CD4-positive, CD25-positive, alpha-beta regulatory T cell (primary cell): ENCODE results near the gene DIP2C. TPM values are rescaled to one million over a fixed set of nuclear protein-coding genes. Genes with fewer than 3 reads are reported as not detected.

Experiments
- ATAC-seq, 2 donors: fragments of 150-1000 bp; cut with Tn5 transposase; one replicate each; pipeline ENCODE4 v1.10.0; 2021; ENCODE audit warnings: low read depth in 2 of 2, moderate number of reproducible peaks in 2 of 2, moderate library complexity in 1 of 2
- DNase-seq, 3 donors: peaks; one replicate each; pipeline versions ENCODE4 v3.0.0 to v3.0.0-alpha.2; 2012 to 2022; ENCODE audit warnings: mixed read lengths in 1 of 3
- H3K27ac ChIP-seq: one replicate; pipeline ENCODE4 v1.7.0; 2013; ENCODE audit warnings: mild to moderate bottlenecking, low read length; ENCODE audit not compliant: insufficient read depth, poor library complexity, severe bottlenecking
- H3K27me3 ChIP-seq: one replicate; pipeline ENCODE4 v1.7.0; 2013; ENCODE audit warnings: low read length; ENCODE audit not compliant: control insufficient read depth, insufficient read depth
- H3K36me3 ChIP-seq: one replicate; pipeline ENCODE4 v1.7.0; 2013; ENCODE audit warnings: mild to moderate bottlenecking, low read length, moderate library complexity; ENCODE audit not compliant: control insufficient read depth, insufficient read depth
- H3K4me1 ChIP-seq: 2 replicates; pipeline ENCODE4 v1.7.0; 2013; ENCODE audit warnings: mild to moderate bottlenecking, low read length; ENCODE audit not compliant: insufficient read depth, control insufficient read depth, poor library complexity, severe bottlenecking
- H3K4me3 ChIP-seq: one replicate; pipeline ENCODE4 v1.7.0; 2013; ENCODE audit warnings: low read depth, mild to moderate bottlenecking, low read length, moderate library complexity
- H3K9me3 ChIP-seq, 2 experiments: 1 replicate in 1 of 2; 2 replicates in 1 of 2; pipeline ENCODE4 v1.7.0; 2013; ENCODE audit warnings: low read length in 2 of 2, mild to moderate bottlenecking in 1 of 2, moderate library complexity in 1 of 2; ENCODE audit not compliant: control insufficient read depth in 2 of 2
- H3K27ac Mint-ChIP-seq, 3 donors: one replicate each; pipeline ENCODE4 v1.8.0; 2020 to 2022; ENCODE audit warnings: mild to moderate bottlenecking in 3 of 3, mixed read lengths in 3 of 3, moderate library complexity in 2 of 3
- H3K27me3 Mint-ChIP-seq: one replicate; pipeline ENCODE4 v1.8.0; 2022; ENCODE audit warnings: mild to moderate bottlenecking, mixed read lengths
- H3K36me3 Mint-ChIP-seq: one replicate; pipeline ENCODE4 v1.8.0; 2020; ENCODE audit warnings: mixed read lengths
- H3K4me1 Mint-ChIP-seq, 4 donors: one replicate each; pipeline ENCODE4 v1.8.0; 2020 to 2022; ENCODE audit warnings: mixed read lengths in 4 of 4, mild to moderate bottlenecking in 1 of 4
- H3K4me3 Mint-ChIP-seq, 4 donors: one replicate each; pipeline ENCODE4 v1.8.0; 2020 to 2022; ENCODE audit warnings: mild to moderate bottlenecking in 4 of 4, mixed read lengths in 4 of 4, moderate library complexity in 3 of 4
- H3K9me3 Mint-ChIP-seq, 7 donors: one replicate each; pipeline ENCODE4 v1.8.0; 2020 to 2022; ENCODE audit warnings: mixed read lengths in 7 of 7, mild to moderate bottlenecking in 3 of 7, moderate library complexity in 2 of 7
- polyA plus RNA-seq, 4 donors: library from polyadenylated mRNA; unstranded; fragments of 300-500 nt; fragmentation: Illumina TruSeq; gene quantifications; one replicate each; pipeline ENCODE4 v1.2.3, GENCODE V29; 2021
- total RNA-seq: library from RNA; stranded (reverse); gene quantifications from one replicate; pipeline ENCODE4 v1.2.3, GENCODE V29; 2022

The DIP2C gene
- total and polyA plus RNA-seq, 5 donors from 2014 or later, result 0.47 to 4.1 (median 0.54) TPM

DNA sequence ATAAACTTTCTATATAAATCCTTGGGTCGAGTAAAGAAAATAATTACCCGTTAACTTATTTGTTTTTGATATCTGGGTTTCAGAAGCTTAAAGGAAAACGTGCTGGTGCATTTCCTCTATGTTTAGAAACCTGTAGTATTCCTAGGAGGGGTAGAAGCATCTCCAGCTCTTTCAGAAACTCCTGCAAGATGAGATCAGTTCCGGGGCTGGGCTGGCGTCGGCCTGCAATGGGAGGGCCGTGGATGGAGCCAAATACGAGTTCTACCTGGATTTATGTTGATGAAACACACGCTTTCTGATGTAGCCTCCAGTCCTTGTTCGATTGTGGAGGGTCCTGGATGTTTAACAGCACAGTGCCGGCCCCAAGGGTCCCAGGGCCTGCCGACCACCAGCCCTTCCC, 35.8 kb upstream of the DIP2C start:
- H3K9me3 ChIP-seq, result no peaks in the 10 kb centered on the region
- peaks cover 0 to 5% (median 0%) of the 10 kb centered on the region in 7 donors for H3K9me3 Mint-ChIP-seq
- no peaks in the 10 kb centered on the region for H3K4me1 Mint-ChIP-seq
- DNase-seq (no peak), ATAC-seq (no peak)
- H3K27ac Mint-ChIP-seq, result no peak overlapping the region
- H3K4me3 ChIP-seq, result no peak overlapping the region
- no peak overlapping the region for H3K4me3 Mint-ChIP-seq
- H3K27me3 Mint-ChIP-seq, result no peaks in the 10 kb centered on the region
- no peaks in the 10 kb centered on the region for H3K36me3 Mint-ChIP-seq
- no peaks in the 10 kb centered on the region for H3K4me1 ChIP-seq
- H3K27ac ChIP-seq, result no peak overlapping the region
- no peaks in the 10 kb centered on the region for H3K27me3 ChIP-seq
- H3K36me3 ChIP-seq, result no peaks in the 10 kb centered on the region

GRCh38 chr10:723973-724372, 34.5 kb upstream of the DIP2C start:
- no peaks in the 10 kb centered on the region for H3K4me1 ChIP-seq
- no peak overlapping the region for H3K4me3 ChIP-seq
- H3K4me1 Mint-ChIP-seq, result no peaks in the 10 kb centered on the region
- H3K9me3 ChIP-seq, result no peaks in the 10 kb centered on the region
- no peak overlapping the region for H3K27ac ChIP-seq
- no peak for DNase-seq
- peaks cover 0 to 5% (median 0%) of the 10 kb centered on the region in 7 donors for H3K9me3 Mint-ChIP-seq
- H3K27me3 ChIP-seq, result no peaks in the 10 kb centered on the region
- no peak overlapping the region for H3K4me3 Mint-ChIP-seq
- no peaks in the 10 kb centered on the region for H3K36me3 ChIP-seq
- H3K27me3 Mint-ChIP-seq, result no peaks in the 10 kb centered on the region
- no peak for ATAC-seq
- H3K27ac Mint-ChIP-seq, result no peak overlapping the region
- H3K36me3 Mint-ChIP-seq, result no peaks in the 10 kb centered on the region

- no peak overlapping the region for H3K27ac Mint-ChIP-seq
- peaks cover 0 to 5% (median 0%) of the 10 kb centered on the region in 7 donors for H3K9me3 Mint-ChIP-seq
These were observed 33.0 kb upstream of the DIP2C start for GRCh38 chr10:722281-723060.

GRCh38 chr10:718143-718700, 28.8 kb upstream of the DIP2C start:
- H3K27me3 Mint-ChIP-seq, result no peaks in the 10 kb centered on the region
- H3K36me3 Mint-ChIP-seq, result no peaks in the 10 kb centered on the region
- Histone ChIP-seq H3K27ac (no peak overlapping the region), H3K36me3 (no peaks in the 10 kb centered on the region), H3K27me3 (no peaks in the 10 kb centered on the region), H3K9me3 (peaks cover 0 to 5% of the 10 kb centered on the region in 2 experiments), H3K4me1 (no peaks in the 10 kb centered on the region), H3K4me3 (no peak overlapping the region)
- no peak overlapping the region for H3K4me3 Mint-ChIP-seq
- DNase-seq, result no peak
- no peaks in the 10 kb centered on the region for H3K4me1 Mint-ChIP-seq
- H3K27ac Mint-ChIP-seq, result no peak overlapping the region
- peaks cover 0 to 10% (median 4%) of the 10 kb centered on the region in 7 donors for H3K9me3 Mint-ChIP-seq
- ATAC-seq, result no peak

More at GRCh38 chr10:722281-723060, 33.0 kb upstream of the DIP2C start:
- no peaks in the 10 kb centered on the region for H3K9me3 ChIP-seq
- H3K36me3 ChIP-seq, result no peaks in the 10 kb centered on the region
- DNase-seq, result no peak
- no peak overlapping the region for H3K4me3 ChIP-seq
- no peaks in the 10 kb centered on the region for H3K4me1 ChIP-seq
- no peak for ATAC-seq
- Mint-ChIP-seq H3K4me1 (no peaks in the 10 kb centered on the region), H3K36me3 (no peaks in the 10 kb centered on the region), H3K4me3 (no peak overlapping the region), H3K27me3 (no peaks in the 10 kb centered on the region)
- no peak overlapping the region for H3K27ac ChIP-seq
- no peaks in the 10 kb centered on the region for H3K27me3 ChIP-seq

GRCh38 chr10:717458-717857, 28.0 kb upstream of the DIP2C start:
- Histone ChIP-seq H3K4me1 (no peaks in the 10 kb centered on the region), H3K36me3 (no peaks in the 10 kb centered on the region), H3K27ac (no peak overlapping the region), H3K27me3 (no peaks in the 10 kb centered on the region), H3K4me3 (no peak overlapping the region), H3K9me3 (peaks cover 0 to 5% of the 10 kb centered on the region in 2 experiments)
- H3K36me3 Mint-ChIP-seq, result no peaks in the 10 kb centered on the region
- no peak overlapping the region for H3K4me3 Mint-ChIP-seq
- no peak overlapping the region for H3K27ac Mint-ChIP-seq
- DNase-seq, result no peak
- H3K9me3 Mint-ChIP-seq, result peaks cover 0 to 10% (median under 1%) of the 10 kb centered on the region in 7 donors
- no peaks in the 10 kb centered on the region for H3K4me1 Mint-ChIP-seq
- no peak for ATAC-seq
- no peaks in the 10 kb centered on the region for H3K27me3 Mint-ChIP-seq

- Mint-ChIP-seq H3K36me3 (no peaks in the 10 kb centered on the region), H3K9me3 (peaks cover 0 to 10% (median 0%) of the 10 kb centered on the region in 7 donors), H3K4me3 (no peak overlapping the region), H3K27ac (no peak overlapping the region), H3K27me3 (no peaks in the 10 kb centered on the region), H3K4me1 (no peaks in the 10 kb centered on the region)
- H3K27ac ChIP-seq, result no peak overlapping the region
- H3K4me3 ChIP-seq, result no peak overlapping the region
- H3K27me3 ChIP-seq, result no peaks in the 10 kb centered on the region
- DNase-seq (no peak), ATAC-seq (no peak)
- no peaks in the 10 kb centered on the region for H3K36me3 ChIP-seq
- H3K4me1 ChIP-seq, result no peaks in the 10 kb centered on the region
- H3K9me3 ChIP-seq, result peaks cover 0 to 5% of the 10 kb centered on the region in 2 experiments
These were observed 27.4 kb upstream of the DIP2C start for GRCh38 chr10:716821-717220.

GRCh38 chr10:714214-714613, 24.7 kb upstream of the DIP2C start:
- Histone ChIP-seq H3K27me3 (no peaks in the 10 kb centered on the region), H3K9me3 (peaks cover 0 to 5% of the 10 kb centered on the region in 2 experiments), H3K4me1 (no peaks in the 10 kb centered on the region), H3K27ac (no peak overlapping the region), H3K36me3 (no peaks in the 10 kb centered on the region), H3K4me3 (no peak overlapping the region)
- Mint-ChIP-seq H3K27ac (no peak overlapping the region), H3K4me3 (no peak overlapping the region), H3K4me1 (no peaks in the 10 kb centered on the region), H3K36me3 (no peaks in the 10 kb centered on the region), H3K27me3 (no peaks in the 10 kb centered on the region), H3K9me3 (peaks cover 0 to 10% (median 0%) of the 10 kb centered on the region in 7 donors)
- ATAC-seq (no peak), DNase-seq (no peak)

DNA sequence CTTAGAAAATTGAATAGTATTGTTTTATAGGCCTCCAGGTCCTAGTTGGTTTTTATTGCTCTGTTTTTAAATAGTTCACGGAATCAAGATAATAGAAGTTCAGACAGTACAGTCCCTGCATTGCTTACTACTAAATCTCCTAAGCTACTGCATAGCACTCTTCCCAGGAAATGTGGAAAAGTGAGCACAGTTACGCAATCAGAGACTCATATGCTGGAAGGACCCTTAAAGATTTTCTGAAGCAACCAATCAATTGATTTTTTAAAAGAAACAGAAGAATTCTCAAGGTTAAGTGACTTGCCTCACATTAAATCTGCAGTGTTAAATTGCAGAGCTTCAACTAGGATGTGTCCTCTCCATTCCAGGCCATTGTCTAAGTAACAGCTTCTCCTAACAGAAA, 23.1 kb upstream of the DIP2C start:
- Mint-ChIP-seq H3K4me3 (no peak overlapping the region), H3K27ac (no peak overlapping the region), H3K36me3 (no peaks in the 10 kb centered on the region), H3K4me1 (no peaks in the 10 kb centered on the region), H3K9me3 (peaks cover 0 to 10% (median 0%) of the 10 kb centered on the region in 7 donors), H3K27me3 (no peaks in the 10 kb centered on the region)
- H3K27me3 ChIP-seq, result no peaks in the 10 kb centered on the region
- no peaks in the 10 kb centered on the region for H3K4me1 ChIP-seq
- H3K27ac ChIP-seq, result no peak overlapping the region
- H3K9me3 ChIP-seq, result peaks cover 0 to 5% of the 10 kb centered on the region in 2 experiments
- no peak overlapping the region for H3K4me3 ChIP-seq
- ATAC-seq, result no peak
- DNase-seq, result no peak
- H3K36me3 ChIP-seq, result no peaks in the 10 kb centered on the region
